ENCODE results near the gene TAF1C. TPM values are rescaled to one million over a fixed set of nuclear protein-coding genes. Genes with fewer than 3 reads are reported as not detected.

The TAF1C gene
- total and polyA plus RNA-seq, 9 of the 15 experiments (the other 6 are each of a cell fraction or from before 2014, with no cell fraction given): 1.5 to 74.8 (median 21.0) TPM

DNA sequence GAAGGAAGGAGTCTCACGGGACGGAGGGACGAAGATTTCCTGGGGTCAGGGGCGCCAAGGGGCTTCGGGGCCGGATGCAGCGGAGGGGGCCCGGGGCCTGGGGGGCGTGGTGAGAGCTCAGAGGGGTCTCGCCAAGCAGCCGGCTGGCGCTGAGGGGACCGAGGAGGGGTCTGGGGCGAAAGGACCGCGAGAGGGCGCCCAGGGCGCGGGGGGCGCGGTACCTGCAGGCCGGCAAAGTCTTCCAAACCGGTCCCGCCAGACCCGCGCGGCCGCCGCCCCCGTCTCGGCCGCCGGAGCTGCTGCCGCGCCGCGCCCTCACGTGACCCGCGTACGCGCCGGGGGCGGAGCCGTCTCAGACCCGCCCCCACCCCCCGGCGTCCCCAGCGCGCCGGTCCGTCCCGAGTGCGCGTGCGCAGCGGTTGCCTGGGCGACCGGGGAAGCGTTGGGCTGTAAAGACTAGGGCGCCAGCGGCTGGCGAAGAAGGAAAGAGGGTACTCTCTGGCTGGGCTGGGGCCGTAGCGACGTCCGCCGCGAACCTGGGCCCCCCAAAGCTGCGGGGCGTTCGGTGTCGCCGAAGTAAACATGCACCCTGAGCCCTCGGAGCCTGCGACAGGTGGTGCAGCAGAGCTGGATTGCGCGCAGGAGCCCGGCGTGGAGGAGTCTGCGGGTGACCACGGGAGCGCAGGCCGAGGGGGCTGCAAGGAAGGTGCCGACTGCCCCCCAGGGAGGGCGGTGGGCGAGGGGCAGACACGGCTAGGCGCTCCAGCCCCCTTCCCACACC, 41.8 kb downstream of the TAF1C start, which contains the start of the genes DNAAF1 and HSDL1 (continued):
- TF ChIP-seq, protein P1, sequence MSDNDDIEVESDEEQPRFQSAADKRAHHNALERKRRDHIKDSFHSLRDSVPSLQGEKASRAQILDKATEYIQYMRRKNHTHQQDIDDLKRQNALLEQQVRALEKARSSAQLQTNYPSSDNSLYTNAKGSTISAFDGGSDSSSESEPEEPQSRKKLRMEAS (CRISPR knock-in tag; IDR thresholded peaks at IDR 0.05): peak; percentile 69; the same call in 1 of the 2 replicates
- TF ChIP-seq KDM2B (CRISPR knock-in tag; IDR thresholded peaks at IDR 0.05): 0 out of 2 replicates have a peak, but pooled peaks have one; percentile 27
- TF ChIP-seq CHD2 (IDR thresholded peaks at IDR 0.05; ENCODE audit: low read depth, low read length): no peak
- peak; percentile 97 for TF ChIP-seq RFX1 (IDR thresholded peaks at IDR 0.05)
- no peak for TF ChIP-seq DDX20 (tag; IDR thresholded peaks at IDR 0.05; ENCODE audit: low read depth)
- TF ChIP-seq ZNF707 (CRISPR knock-in tag; conservative IDR thresholded peaks at IDR 0.05): no peak
- peak; percentile 43; the same call in 1 of the 2 replicates for TF ChIP-seq L3MBTL2 (IDR thresholded peaks at IDR 0.05)
- TF ChIP-seq, protein P2, sequence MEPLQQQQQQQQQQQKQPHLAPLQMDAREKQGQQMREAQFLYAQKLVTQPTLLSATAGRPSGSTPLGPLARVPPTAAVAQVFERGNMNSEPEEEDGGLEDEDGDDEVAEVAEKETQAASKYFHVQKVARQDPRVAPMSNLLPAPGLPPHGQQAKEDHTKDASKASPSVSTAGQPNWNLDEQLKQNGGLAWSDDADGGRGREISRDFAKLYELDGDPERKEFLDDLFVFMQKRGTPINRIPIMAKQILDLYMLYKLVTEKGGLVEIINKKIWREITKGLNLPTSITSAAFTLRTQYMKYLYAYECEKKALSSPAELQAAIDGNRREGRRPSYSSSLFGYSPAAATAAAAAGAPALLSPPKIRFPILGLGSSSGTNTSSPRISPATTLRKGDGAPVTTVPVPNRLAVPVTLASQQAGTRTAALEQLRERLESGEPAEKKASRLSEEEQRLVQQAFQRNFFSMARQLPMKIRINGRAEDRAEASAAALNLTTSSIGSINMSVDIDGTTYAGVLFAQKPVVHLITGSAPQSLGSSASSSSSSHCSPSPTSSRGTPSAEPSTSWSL (CRISPR knock-in tag; IDR thresholded peaks at IDR 0.05; ENCODE audit: borderline replicate concordance): no peak
- TF ChIP-seq TEAD4 (IDR thresholded peaks at IDR 0.05; ENCODE audit: low read length): no peak
- no peak for TF ChIP-seq TEAD4 (CRISPR knock-in tag; IDR thresholded peaks at IDR 0.05; ENCODE audit: borderline replicate concordance)
- TF ChIP-seq RAD51 (IDR thresholded peaks at IDR 0.05; ENCODE audit: borderline replicate concordance, low read depth): no peak
- peak; percentile 62 for TF ChIP-seq RBFOX2 (IDR thresholded peaks at IDR 0.05; ENCODE audit: low read depth, low read length)
- TF ChIP-seq RBM17 (IDR thresholded peaks at IDR 0.05; ENCODE audit: borderline replicate concordance, low read depth, low read length): no peak
- TF ChIP-seq, protein P3, sequence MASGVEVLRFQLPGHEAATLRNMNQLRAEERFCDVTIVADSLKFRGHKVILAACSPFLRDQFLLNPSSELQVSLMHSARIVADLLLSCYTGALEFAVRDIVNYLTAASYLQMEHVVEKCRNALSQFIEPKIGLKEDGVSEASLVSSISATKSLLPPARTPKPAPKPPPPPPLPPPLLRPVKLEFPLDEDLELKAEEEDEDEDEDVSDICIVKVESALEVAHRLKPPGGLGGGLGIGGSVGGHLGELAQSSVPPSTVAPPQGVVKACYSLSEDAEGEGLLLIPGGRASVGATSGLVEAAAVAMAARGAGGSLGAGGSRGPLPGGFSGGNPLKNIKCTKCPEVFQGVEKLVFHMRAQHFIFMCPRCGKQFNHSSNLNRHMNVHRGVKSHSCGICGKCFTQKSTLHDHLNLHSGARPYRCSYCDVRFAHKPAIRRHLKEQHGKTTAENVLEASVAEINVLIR (CRISPR knock-in tag; IDR thresholded peaks at IDR 0.05): no peak
- no peak for TF ChIP-seq HDAC3 (IDR thresholded peaks at IDR 0.05; ENCODE audit: borderline replicate concordance, partially characterized antibody)
- TF ChIP-seq ZNF197 (CRISPR knock-in tag; IDR thresholded peaks at IDR 0.05; ENCODE audit: low read depth): no peak
- no peak for TF ChIP-seq KAT2B (IDR thresholded peaks at IDR 0.05; ENCODE audit: low read depth, low read length)
- peak; percentile 54 for TF ChIP-seq FIP1L1 (IDR thresholded peaks at IDR 0.05; ENCODE audit: low read depth, low read length, poor library complexity, severe bottlenecking)
- TF ChIP-seq, protein P4, sequence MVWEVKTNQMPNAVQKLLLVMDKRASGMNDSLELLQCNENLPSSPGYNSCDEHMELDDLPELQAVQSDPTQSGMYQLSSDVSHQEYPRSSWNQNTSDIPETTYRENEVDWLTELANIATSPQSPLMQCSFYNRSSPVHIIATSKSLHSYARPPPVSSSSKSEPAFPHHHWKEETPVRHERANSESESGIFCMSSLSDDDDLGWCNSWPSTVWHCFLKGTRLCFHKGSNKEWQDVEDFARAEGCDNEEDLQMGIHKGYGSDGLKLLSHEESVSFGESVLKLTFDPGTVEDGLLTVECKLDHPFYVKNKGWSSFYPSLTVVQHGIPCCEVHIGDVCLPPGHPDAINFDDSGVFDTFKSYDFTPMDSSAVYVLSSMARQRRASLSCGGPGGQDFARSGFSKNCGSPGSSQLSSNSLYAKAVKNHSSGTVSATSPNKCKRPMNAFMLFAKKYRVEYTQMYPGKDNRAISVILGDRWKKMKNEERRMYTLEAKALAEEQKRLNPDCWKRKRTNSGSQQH (CRISPR knock-in tag; IDR thresholded peaks at IDR 0.05): no peak
- TF ChIP-seq, protein P5, sequence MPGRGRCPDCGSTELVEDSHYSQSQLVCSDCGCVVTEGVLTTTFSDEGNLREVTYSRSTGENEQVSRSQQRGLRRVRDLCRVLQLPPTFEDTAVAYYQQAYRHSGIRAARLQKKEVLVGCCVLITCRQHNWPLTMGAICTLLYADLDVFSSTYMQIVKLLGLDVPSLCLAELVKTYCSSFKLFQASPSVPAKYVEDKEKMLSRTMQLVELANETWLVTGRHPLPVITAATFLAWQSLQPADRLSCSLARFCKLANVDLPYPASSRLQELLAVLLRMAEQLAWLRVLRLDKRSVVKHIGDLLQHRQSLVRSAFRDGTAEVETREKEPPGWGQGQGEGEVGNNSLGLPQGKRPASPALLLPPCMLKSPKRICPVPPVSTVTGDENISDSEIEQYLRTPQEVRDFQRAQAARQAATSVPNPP (IDR thresholded peaks at IDR 0.05; ENCODE audit: borderline replicate concordance, insufficient read depth, insufficient read length): no peak
- TF ChIP-seq ZNF699 (CRISPR knock-in tag; IDR thresholded peaks at IDR 0.05; ENCODE audit: insufficient replicate concordance): no peak
